Islet precursor cell (in vitro differentiated cells): Measurements from ENCODE around the gene FCN3.

Experiments used
- DNase-seq: peaks from one replicate; pipeline ENCODE4 v3.0.0-alpha.2; 2018

Gene FCN3

GRCh38 chr1:27377760-27378495 is 3.3 kb upstream of the FCN3 start:
- no peak for DNase-seq

DNA sequence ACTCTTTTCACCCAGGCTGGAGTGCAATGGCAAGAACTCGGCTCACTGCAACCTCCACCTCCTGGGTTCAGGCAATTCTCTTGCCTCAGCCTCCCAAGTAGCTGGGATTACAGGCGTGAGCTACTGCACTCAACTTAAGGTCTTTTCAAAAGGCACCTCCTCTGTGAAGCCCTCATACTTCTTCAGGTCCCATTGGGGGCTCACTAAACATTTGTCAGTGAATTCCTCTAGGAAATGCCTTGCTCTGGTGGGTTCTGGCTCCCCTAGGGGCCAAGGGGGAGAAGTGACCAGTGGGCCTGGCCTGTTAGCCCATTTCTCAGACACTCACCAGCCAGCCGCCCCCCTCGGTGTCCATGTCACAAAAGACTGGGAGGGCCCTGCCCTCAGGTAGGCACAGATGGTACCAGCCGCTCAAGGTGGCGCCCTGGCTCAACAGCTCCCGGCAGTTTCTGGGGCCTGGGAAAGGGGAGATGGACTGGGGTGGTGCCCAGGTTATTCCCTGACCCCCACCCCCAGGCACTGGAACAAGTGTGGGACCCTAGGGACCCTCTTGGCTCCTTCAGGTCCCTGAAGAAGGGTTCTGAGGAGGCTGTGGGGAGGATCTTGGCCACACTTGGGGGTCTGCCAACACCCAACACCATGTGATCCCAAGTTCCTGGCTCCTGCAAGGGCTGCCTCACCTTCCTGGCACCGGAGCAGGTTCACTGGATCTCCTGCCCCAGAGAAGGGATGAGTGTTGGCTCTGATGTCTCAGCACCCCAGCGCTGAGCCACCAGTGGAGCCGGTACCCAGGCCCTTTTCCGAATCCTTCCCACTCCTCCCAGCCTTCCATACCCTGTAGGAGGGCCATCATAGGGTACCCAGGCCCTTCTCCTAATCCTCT is 1.6 kb downstream of the FCN3 start:
- no peak for DNase-seq

- DNase-seq, result no peak
Observed at GRCh38 chr1:27372022-27372807, 2.4 kb downstream of the FCN3 start.

DNA sequence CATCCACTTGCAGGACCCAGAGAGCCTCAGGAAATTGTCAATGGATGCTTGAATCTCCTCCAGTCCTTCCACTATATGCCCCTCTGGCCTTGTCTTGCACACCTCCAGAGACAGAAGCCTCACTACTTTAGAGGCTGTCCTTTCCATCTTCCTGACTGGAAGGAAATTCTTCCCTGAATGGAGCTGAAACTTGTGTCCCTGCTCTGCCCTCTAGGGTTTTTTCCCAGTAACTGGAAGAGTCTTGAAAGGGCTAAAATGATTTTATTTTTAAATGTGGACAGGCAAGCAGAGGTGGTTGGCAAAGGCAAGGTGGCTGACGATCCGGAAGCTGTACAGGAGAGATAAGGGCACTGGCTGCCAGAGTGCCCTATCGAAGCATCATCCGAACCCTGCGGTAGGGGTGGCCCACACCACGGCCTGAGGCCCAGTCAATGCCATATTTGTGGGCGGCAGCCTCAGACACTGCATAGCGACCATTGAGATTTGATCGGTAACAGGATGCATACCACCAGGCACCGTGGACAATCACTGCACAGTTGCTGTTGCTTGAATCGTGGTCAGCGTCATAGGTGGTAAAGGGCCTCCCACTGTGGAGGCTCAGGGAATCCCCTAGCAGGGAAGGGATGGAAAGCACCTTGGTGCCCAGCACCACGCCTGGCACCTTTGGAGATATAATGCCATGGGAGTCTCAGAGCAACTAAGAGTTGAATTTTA is 5.6 kb downstream of the FCN3 start:
- DNase-seq, result no peak

- no peak for DNase-seq
Observed at GRCh38 chr1:27367160-27367650, 7.4 kb downstream of the FCN3 start.

DNA sequence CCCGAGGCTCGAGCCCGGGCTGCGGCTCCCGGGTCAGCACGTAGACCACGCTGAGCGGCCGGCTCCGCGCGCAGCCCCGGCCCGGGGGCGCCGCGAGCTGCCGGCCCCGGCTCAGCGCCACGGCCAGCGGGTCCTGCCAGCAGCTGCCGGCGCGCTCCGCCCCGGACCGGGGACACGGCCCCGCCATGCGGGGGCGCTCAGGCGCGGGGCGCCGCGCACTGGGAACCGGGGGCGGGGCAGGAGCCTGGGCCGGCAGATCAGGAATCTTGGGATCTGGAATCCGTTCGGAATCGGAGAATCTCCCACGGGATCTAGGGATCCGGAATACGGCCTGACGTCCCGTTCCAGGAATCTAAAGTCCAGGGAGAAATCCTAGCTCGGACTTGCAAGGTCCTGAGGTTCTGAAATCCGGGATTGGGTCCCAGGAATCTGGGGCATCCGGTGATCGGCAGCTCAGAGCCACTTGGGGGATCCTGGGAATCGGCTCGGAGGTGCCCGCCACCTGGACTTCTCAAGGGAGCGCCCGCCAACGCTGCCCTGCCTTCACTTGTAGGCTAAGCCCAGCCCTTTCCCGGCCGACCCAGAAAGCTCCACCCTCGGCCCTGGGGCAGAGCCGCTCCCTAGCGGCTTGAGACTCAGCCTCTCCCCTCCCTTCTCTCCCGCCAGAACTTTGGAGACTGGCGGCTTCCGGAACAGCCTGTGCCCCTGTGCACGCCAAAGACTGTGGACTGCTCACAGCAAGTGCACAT is 8.0 kb downstream of the FCN3 start, which contains the start of gene MAP3K6:
Gene MAP3K6, minus strand, starts transcription at position 551 of the 749 bp plus-strand sequence. Its CDS starts 364 bp downstream, at position 187.
- DNase-seq, result peak; percentile 92

GRCh38 chr1:27366113-27366410 is 8.6 kb downstream of the FCN3 start:
- DNase-seq, result peak; percentile 94

- peak; percentile 96 for DNase-seq
Observed at GRCh38 chr1:27365372-27366112, 9.1 kb downstream of the FCN3 start.

GRCh38 chr1:27364696-27365371 is 9.8 kb downstream of the FCN3 start:
- no peak for DNase-seq

GRCh38 chr1:27363766-27364695 is 10.6 kb downstream of the FCN3 start:
- DNase-seq, result no peak

- DNase-seq, result peak; percentile 45
Observed at GRCh38 chr1:27361553-27361952, 13.1 kb downstream of the FCN3 start.

DNA sequence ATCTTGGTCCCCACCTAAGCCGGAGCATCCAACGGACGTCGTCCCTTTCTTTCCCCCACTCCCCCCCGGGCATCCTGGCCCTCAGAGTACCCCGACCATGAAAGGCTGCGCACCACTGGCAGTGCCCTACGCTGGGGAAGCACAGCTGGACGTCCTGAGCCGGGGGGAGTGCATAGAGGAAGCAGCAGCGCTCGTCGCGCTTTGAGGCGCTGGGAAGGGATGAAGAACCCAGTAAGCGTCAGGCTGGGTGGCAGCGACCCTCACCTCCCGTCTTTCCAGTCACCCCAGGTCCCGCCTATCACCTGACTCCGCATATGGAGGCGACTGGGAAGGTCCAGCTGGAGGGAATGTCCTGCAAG is 13.6 kb downstream of the FCN3 start:
- no peak for DNase-seq

DNA sequence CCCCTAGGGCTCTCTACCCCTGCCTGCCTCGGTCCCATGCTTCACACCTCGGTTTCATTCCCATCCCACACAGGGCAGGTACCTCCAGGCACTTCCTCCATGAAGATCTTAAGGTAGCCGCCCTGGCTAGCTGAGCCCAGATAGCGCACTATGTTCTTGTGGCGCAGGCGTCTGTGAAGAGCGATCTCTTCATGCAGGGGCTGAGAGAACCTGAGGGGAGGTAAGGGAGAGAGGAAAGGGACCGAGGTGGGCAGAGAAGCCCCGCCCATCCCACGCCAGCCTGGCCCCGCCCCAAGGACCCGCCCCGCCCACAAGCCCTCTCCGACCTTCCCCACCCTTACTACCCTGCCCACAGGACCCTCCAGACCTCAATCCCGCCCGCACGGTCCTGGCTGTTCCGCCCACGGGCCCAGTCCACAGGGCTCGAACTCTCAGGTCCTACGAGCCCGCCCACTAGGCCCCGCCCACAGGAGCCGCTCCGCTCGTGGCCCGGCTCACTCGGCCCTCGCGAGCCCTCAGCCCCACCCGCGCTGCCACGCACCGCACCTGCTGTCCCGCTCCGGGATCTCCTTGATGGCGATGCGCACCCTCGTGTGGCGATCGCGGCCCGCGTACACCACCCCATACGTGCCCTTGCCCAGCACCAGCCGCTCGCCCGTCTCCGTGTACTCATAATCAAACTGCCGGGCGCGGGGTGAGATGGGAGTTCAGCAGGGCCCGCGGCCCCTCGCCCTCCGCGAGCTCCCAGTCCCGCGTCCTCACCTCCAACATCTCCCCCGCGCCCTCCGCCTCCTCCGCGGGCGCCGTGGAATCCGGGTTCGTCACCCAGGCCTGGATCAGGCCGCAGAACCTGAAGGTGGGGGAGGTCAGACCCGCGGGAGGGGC is 14.2 kb downstream of the FCN3 start:
- DNase-seq, result no peak

GRCh38 chr1:27359822-27360158 is 14.8 kb downstream of the FCN3 start:
- DNase-seq, result no peak

- no peak for DNase-seq
Observed at GRCh38 chr1:27358928-27359313, 15.7 kb downstream of the FCN3 start.

DNA sequence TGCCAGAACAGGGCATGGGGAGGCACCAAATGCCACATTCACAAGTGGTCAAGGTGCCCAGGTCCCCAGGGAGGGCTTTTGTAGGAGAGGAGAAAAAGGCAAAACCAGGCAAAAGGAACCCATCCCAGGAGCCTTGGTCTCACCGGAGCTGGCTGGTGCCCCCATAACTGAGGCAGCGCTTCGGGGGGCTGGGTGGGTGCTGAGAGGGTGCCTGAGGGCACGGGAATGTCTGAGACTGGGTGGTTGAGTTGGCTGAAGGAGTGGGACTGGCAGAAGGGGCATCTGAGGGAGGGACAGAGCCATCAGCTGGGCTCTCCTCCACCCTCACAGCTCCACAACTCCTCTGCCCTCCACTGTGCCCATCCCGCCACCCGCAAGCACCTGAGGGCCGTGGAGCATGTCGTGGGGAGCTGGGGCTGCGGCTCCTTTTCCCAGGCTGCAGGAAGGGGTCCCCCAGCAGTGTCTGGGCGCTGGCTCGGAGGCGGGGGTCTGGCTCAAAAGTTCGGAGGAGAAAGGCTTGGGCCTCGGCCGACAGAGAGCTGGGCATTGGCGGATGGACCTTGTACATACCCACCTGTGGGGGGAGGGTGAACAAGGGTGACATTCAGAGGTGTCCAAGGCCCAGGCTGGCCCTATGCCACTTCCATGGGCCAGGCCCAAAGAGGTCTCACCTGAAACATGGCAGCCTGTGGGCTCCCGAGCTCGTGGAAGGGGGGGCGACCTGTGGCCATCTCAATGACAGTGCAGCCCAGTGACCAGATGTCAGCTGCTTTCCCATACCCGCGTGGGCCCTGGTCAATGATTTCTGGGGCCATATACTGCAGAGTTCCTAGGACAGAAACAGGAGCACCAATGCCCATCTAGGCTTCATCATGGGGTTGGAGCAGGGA is 16.3 kb downstream of the FCN3 start:
- DNase-seq, result no peak

GRCh38 chr1:27357281-27358037 is 17.2 kb downstream of the FCN3 start:
- peak; percentile 89 for DNase-seq
